Neural cell (in vitro differentiated cells): Measurements from ENCODE around the gene MEAK7. TPM values are rescaled to one million over a fixed set of nuclear protein-coding genes. Genes with fewer than 3 reads are reported as not detected.

Experiments used
- H2AFZ ChIP-seq: fragments of 200-600, 300-800 bp; sonication (generic), shearing (Covaris generic); 2 replicates; pipeline ENCODE4 v1.6.0; 2014; ENCODE audit warnings: low read depth, mild to moderate bottlenecking, antibody characterized with exemption, low read length, moderate library complexity
- H3F3A ChIP-seq: fragments of 200-600 bp; shearing (Covaris generic); 2 replicates; pipeline ENCODE4 v1.6.1; 2016; ENCODE audit warnings: mild to moderate bottlenecking, moderate library complexity, mixed read lengths, antibody characterized with exemption, low read length; ENCODE audit not compliant: insufficient read depth, poor library complexity, severe bottlenecking
- H3K27ac ChIP-seq: fragments of 200-600, 300-800 bp; sonication (generic), shearing (Covaris generic); 2 replicates; pipeline ENCODE4 v1.5.1; 2014; ENCODE audit warnings: mild to moderate bottlenecking, low read length, moderate library complexity
- H3K27me3 ChIP-seq: fragments of 300-800, 200-600 bp; sonication (generic), shearing (Covaris generic); 2 replicates; pipeline ENCODE4 v1.6.0; 2014; ENCODE audit warnings: mild to moderate bottlenecking, low read depth, low read length, moderate library complexity; ENCODE audit not compliant: insufficient read depth
- H3K36me3 ChIP-seq: fragments of 300-800, 200-600 bp; sonication (generic), shearing (Covaris generic); 2 replicates; pipeline ENCODE4 v1.5.1; 2014; ENCODE audit warnings: mild to moderate bottlenecking, antibody characterized with exemption, low read length, moderate library complexity; ENCODE audit not compliant: insufficient read depth
- H3K4me2 ChIP-seq: fragments of 300-800, 200-600 bp; sonication (generic), shearing (Covaris generic); 2 replicates; pipeline ENCODE4 v1.6.0; 2014; ENCODE audit warnings: mild to moderate bottlenecking, low read length
- H3K4me3 ChIP-seq: fragments of 300-800, 200-600 bp; sonication (generic), shearing (Covaris generic); 2 replicates; pipeline ENCODE4 v1.5.1; 2014; ENCODE audit warnings: mild to moderate bottlenecking, low read length, moderate library complexity
- H3K79me2 ChIP-seq: fragments of 200-600 bp; shearing (Covaris generic); replicated peaks from 2 replicates; pipeline ENCODE4 v1.6.0; 2014; ENCODE audit warnings: mild to moderate bottlenecking, low read length, moderate library complexity; ENCODE audit not compliant: insufficient read depth
- H3K9ac ChIP-seq: fragments of 300-800, 200-600 bp; sonication (generic), shearing (Covaris generic); 2 replicates; pipeline ENCODE4 v1.6.1; 2016; ENCODE audit warnings: mild to moderate bottlenecking, low read length, mixed read lengths
- H3K9me2 ChIP-seq: fragments of 200-600 bp; shearing (Covaris generic); 2 replicates; pipeline ENCODE4 v1.6.1; 2016; ENCODE audit warnings: mild to moderate bottlenecking, low read length, mixed read lengths; ENCODE audit not compliant: insufficient read depth
- H3K9me3 ChIP-seq: fragments of 200-600, 300-800 bp; sonication (generic), shearing (Covaris generic); 2 replicates; pipeline ENCODE4 v1.6.1; 2016; ENCODE audit warnings: mild to moderate bottlenecking, mixed run types, low read length, moderate library complexity, mixed read lengths
- H4K20me1 ChIP-seq: fragments of 200-600 bp; shearing (Covaris generic); 2 replicates; pipeline ENCODE4 v1.6.1; 2016; ENCODE audit warnings: mild to moderate bottlenecking, mixed run types; ENCODE audit not compliant: insufficient read depth
- EP300 ChIP-seq: fragments of 450-650 bp; conservative IDR thresholded peaks from 2 replicates; pipeline ENCODE4 v1.6.1; 2014; ENCODE audit warnings: antibody characterized with exemption, mild to moderate bottlenecking, moderate library complexity; ENCODE audit not compliant: poor library complexity, severe bottlenecking
- EZH2 ChIP-seq: fragments of 200-600, 300-800 bp; shearing (Covaris generic), sonication (generic); IDR thresholded peaks from 2 replicates; pipeline ENCODE4 v1.6.1; 2014; ENCODE audit warnings: antibody characterized with exemption, low read length, borderline replicate concordance, mild to moderate bottlenecking; ENCODE audit not compliant: insufficient read depth, poor library complexity, severe bottlenecking
- MXI1 ChIP-seq: fragments of 450-650 bp; conservative IDR thresholded peaks from 2 replicates; pipeline ENCODE4 v1.6.1; 2014; ENCODE audit warnings: antibody characterized with exemption, mild to moderate bottlenecking; ENCODE audit not compliant: poor library complexity, severe bottlenecking
- POLR2AphosphoS5 ChIP-seq: IDR thresholded peaks from 2 replicates; pipeline ENCODE4 v1.6.1; 2012
- RAD21 ChIP-seq: fragments of 450-650 bp; conservative IDR thresholded peaks from 2 replicates; pipeline ENCODE4 v1.6.1; 2014; ENCODE audit warnings: antibody characterized with exemption, mild to moderate bottlenecking, moderate library complexity
- SMC3 ChIP-seq: fragments of 450-650 bp; conservative IDR thresholded peaks from 2 replicates; pipeline ENCODE4 v1.6.1; 2014; ENCODE audit warnings: antibody characterized with exemption, mild to moderate bottlenecking, moderate library complexity; ENCODE audit not compliant: poor library complexity
- TAF1 ChIP-seq: IDR thresholded peaks from 2 replicates; pipeline ENCODE4 v1.6.1; 2012; ENCODE audit warnings: low read depth
- polyA plus RNA-seq: library from polyadenylated mRNA; depleted of rRNA; stranded (reverse); fragments of >200 nt; gene quantifications from 2 replicates; pipeline ENCODE4 v1.2.3, GENCODE V29; 2014
- TF ChIP-seq, protein P1 (sequence below): IDR thresholded peaks from 2 replicates; pipeline ENCODE4 v1.6.1; 2012; ENCODE audit warnings: borderline replicate concordance
- TF ChIP-seq, protein P2 (sequence below): fragments of 450-650 bp; IDR thresholded peaks from 2 replicates; pipeline ENCODE4 v1.5.1; 2014; ENCODE audit warnings: antibody characterized with exemption, mild to moderate bottlenecking, moderate library complexity; ENCODE audit not compliant: poor library complexity, severe bottlenecking

The MEAK7 gene
- polyA plus RNA-seq, 1 donor from 2014 or later, result 12.4 TPM

DNA sequence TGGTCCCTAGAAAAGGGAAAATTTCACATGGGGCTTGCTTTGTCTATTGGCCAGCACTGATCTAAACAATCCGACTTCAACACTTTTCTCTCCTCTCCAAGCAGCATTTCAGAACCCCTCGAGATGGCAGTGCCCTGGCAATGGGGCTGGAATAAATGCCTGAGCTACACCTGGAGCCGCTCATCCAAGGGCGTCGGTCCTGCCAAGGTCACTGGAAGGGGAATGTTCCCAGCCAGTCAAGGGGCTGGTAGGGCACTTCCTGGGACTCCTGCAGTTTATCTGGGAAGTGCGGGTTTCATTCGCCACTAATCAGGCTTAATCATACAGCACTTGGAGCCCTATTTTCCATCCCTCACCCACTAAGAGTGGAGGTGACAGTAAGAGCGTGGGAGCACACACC is 17.1 kb downstream of the MEAK7 start:
- H3K4me3 ChIP-seq, result no peak overlapping the region

DNA sequence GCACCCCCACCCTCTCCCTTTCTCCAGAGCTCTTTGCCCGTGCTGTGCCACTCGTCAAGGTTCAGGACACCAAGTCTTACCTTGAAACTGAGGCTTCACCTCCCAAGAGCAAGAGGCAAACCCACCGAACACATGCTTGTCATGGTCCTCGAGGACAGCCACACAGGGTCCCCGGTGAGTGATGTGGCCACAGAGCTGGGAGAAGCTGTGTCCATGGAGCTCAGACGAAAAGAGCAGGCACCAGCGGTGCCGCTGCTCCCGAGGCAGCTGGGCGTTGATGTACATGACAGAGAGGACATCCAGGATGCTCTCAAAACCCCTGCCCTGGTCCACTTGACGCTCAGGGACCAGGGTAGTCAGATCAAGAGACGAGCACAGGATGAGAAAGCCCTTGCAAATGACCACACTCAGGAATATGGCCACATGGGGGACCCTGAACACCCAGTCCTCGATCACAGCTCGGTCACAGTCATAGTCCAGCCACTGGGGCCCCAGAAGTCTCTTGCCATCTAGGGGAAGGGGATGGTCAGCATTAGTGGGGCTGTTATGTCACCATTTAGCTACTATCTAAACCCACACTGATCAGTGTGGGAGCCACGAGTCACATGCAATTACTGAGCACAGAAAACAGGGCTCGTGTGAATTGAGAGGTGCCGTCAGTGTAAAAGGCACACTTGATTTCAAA is 17.8 kb downstream of the MEAK7 start:
- Histone ChIP-seq H3K27me3 (no peaks in the 10 kb centered on the region), H3K9me2 (no peaks in the 10 kb centered on the region), H3K4me3 (no peak overlapping the region), H3K79me2 (no peaks in the 10 kb centered on the region), H4K20me1 (no peaks in the 10 kb centered on the region), H2AFZ (no peak overlapping the region), H3K36me3 (no peaks in the 10 kb centered on the region), H3K9me3 (no peaks in the 10 kb centered on the region), H3K27ac (no peak overlapping the region), H3K9ac (no peak overlapping the region), H3F3A (no peaks in the 10 kb centered on the region), H3K4me2 (no peak overlapping the region)
- TF ChIP-seq RAD21 (no peak), SMC3 (no peak), POLR2AphosphoS5 (no peak), EZH2 (no peak), MXI1 (no peak), EP300 (no peak), TAF1 (no peak)
- TF ChIP-seq, protein P1, sequence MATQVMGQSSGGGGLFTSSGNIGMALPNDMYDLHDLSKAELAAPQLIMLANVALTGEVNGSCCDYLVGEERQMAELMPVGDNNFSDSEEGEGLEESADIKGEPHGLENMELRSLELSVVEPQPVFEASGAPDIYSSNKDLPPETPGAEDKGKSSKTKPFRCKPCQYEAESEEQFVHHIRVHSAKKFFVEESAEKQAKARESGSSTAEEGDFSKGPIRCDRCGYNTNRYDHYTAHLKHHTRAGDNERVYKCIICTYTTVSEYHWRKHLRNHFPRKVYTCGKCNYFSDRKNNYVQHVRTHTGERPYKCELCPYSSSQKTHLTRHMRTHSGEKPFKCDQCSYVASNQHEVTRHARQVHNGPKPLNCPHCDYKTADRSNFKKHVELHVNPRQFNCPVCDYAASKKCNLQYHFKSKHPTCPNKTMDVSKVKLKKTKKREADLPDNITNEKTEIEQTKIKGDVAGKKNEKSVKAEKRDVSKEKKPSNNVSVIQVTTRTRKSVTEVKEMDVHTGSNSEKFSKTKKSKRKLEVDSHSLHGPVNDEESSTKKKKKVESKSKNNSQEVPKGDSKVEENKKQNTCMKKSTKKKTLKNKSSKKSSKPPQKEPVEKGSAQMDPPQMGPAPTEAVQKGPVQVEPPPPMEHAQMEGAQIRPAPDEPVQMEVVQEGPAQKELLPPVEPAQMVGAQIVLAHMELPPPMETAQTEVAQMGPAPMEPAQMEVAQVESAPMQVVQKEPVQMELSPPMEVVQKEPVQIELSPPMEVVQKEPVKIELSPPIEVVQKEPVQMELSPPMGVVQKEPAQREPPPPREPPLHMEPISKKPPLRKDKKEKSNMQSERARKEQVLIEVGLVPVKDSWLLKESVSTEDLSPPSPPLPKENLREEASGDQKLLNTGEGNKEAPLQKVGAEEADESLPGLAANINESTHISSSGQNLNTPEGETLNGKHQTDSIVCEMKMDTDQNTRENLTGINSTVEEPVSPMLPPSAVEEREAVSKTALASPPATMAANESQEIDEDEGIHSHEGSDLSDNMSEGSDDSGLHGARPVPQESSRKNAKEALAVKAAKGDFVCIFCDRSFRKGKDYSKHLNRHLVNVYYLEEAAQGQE, result no peak
- TF ChIP-seq, protein P2, sequence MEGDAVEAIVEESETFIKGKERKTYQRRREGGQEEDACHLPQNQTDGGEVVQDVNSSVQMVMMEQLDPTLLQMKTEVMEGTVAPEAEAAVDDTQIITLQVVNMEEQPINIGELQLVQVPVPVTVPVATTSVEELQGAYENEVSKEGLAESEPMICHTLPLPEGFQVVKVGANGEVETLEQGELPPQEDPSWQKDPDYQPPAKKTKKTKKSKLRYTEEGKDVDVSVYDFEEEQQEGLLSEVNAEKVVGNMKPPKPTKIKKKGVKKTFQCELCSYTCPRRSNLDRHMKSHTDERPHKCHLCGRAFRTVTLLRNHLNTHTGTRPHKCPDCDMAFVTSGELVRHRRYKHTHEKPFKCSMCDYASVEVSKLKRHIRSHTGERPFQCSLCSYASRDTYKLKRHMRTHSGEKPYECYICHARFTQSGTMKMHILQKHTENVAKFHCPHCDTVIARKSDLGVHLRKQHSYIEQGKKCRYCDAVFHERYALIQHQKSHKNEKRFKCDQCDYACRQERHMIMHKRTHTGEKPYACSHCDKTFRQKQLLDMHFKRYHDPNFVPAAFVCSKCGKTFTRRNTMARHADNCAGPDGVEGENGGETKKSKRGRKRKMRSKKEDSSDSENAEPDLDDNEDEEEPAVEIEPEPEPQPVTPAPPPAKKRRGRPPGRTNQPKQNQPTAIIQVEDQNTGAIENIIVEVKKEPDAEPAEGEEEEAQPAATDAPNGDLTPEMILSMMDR, result no peak

More for the DNA sequence above, 17.1 kb downstream of the MEAK7 start:
- no peaks in the 10 kb centered on the region for H3K9me2 ChIP-seq
- H2AFZ ChIP-seq, result no peak overlapping the region
- H4K20me1 ChIP-seq, result no peaks in the 10 kb centered on the region
- no peak overlapping the region for H3K27ac ChIP-seq
- TF ChIP-seq SMC3, result no peak
- no peaks in the 10 kb centered on the region for H3K9me3 ChIP-seq
- no peak overlapping the region for H3K4me2 ChIP-seq
- H3F3A ChIP-seq, result no peaks in the 10 kb centered on the region
- H3K9ac ChIP-seq, result no peak overlapping the region
- H3K27me3 ChIP-seq, result no peaks in the 10 kb centered on the region
- H3K79me2 ChIP-seq, result no peaks in the 10 kb centered on the region
- no peaks in the 10 kb centered on the region for H3K36me3 ChIP-seq
